ENCODE data around the gene PRKG1.

DNA sequence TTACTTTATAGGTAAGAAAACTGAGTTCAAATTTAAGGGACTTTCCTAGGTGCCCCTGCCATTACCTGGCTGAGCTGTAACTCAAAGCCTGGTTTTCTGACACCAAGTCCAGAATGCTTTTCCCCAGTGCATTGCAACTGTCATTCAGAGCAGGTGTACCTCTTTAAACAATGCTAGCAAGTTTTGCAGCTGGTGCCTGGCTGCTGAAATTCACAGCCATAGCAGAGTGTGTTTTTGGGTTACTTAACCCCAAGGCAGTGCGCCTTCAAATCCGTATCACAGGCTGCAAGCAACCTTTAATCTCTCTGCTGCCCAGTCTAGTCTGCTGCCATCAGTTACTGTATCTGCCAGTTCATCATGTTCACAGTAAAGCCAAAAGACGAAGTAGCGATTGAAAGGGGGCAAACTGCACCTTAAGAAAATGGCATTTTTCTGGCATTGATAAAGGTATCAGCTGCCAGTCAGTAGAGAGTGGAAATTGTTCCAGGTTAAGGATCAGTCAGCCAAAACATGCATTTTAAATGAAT lies 359.7 kb downstream of the PRKG1 start:
- TF ChIP-seq EZH2 (IDR thresholded peaks at IDR 0.05; ENCODE audit: borderline replicate concordance, low read depth, low read length, severe bottlenecking): no peak
- TF ChIP-seq, protein P1, sequence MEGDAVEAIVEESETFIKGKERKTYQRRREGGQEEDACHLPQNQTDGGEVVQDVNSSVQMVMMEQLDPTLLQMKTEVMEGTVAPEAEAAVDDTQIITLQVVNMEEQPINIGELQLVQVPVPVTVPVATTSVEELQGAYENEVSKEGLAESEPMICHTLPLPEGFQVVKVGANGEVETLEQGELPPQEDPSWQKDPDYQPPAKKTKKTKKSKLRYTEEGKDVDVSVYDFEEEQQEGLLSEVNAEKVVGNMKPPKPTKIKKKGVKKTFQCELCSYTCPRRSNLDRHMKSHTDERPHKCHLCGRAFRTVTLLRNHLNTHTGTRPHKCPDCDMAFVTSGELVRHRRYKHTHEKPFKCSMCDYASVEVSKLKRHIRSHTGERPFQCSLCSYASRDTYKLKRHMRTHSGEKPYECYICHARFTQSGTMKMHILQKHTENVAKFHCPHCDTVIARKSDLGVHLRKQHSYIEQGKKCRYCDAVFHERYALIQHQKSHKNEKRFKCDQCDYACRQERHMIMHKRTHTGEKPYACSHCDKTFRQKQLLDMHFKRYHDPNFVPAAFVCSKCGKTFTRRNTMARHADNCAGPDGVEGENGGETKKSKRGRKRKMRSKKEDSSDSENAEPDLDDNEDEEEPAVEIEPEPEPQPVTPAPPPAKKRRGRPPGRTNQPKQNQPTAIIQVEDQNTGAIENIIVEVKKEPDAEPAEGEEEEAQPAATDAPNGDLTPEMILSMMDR (IDR thresholded peaks at IDR 0.05; ENCODE audit: borderline replicate concordance, extremely low read depth, low read length, poor library complexity, severe bottlenecking): no peak
